Measurements from ENCODE around the gene ASL. TPM values are rescaled to one million over a fixed set of nuclear protein-coding genes. Genes with fewer than 3 reads are reported as not detected.

The ASL gene
- total and polyA plus RNA-seq, 4 donors = 60.3 to 272 (median 252) TPM

DNA sequence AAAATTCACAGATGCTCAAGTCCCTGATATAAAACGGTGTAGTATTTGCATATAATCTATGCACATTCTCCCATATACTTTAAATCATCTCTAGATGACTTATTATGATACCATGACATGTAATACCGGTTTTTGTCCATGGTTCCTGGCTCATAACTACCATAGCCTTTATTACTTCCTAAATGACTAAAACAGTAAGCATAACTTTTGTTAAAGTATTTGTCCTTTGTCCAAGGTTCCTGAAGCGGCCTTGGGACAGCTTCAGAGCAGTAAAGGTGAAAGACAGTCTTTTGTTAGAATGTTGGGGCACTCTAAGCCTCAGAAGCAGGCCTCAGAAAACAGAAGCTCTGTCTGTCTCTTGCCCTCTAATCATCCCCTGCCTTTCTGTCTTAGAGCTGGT is 43.0 kb downstream of the ASL start:
- Histone ChIP-seq H3K9me3 (ENCODE audit: control insufficient read depth in 4 of 4, low read length in 3 of 4) (no peaks in the 10 kb centered on the region), H3K27ac (ENCODE audit: low read depth in 1 of 2, low read length in 2 of 2) (peak overlapping the region; percentile 17 to 36), H3K36me3 (ENCODE audit: control insufficient read depth in 4 of 4, insufficient read depth in 3 of 4, low read depth in 1 of 4, low read length in 3 of 4) (peaks cover 0 to 2% (median 2%) of the 10 kb centered on the region in 4 donors), H3K4me1 (ENCODE audit: control insufficient read depth in 4 of 4, insufficient read depth in 4 of 4, low read length in 3 of 4) (peaks cover 7 to 28% (median 18%) of the 10 kb centered on the region in 4 donors), H3K4me3 (ENCODE audit: low read depth in 1 of 3, low read length in 3 of 3) (no peak overlapping the region), H3K9ac (ENCODE audit: low read depth in 1 of 2, low read length in 2 of 2) (no peak overlapping the region), H3K27me3 (ENCODE audit: control insufficient read depth in 4 of 4, insufficient read depth in 4 of 4, low read length in 3 of 4) (no peaks in the 10 kb centered on the region)
- 74% methylated on average over 3 of the region's 3 CpGs for WGBS
- TF ChIP-seq, protein P1, sequence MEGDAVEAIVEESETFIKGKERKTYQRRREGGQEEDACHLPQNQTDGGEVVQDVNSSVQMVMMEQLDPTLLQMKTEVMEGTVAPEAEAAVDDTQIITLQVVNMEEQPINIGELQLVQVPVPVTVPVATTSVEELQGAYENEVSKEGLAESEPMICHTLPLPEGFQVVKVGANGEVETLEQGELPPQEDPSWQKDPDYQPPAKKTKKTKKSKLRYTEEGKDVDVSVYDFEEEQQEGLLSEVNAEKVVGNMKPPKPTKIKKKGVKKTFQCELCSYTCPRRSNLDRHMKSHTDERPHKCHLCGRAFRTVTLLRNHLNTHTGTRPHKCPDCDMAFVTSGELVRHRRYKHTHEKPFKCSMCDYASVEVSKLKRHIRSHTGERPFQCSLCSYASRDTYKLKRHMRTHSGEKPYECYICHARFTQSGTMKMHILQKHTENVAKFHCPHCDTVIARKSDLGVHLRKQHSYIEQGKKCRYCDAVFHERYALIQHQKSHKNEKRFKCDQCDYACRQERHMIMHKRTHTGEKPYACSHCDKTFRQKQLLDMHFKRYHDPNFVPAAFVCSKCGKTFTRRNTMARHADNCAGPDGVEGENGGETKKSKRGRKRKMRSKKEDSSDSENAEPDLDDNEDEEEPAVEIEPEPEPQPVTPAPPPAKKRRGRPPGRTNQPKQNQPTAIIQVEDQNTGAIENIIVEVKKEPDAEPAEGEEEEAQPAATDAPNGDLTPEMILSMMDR (IDR thresholded peaks at IDR 0.05; ENCODE audit: low read depth, low read length, missing input control) = no peak
- TF ChIP-seq RAD21 (IDR thresholded peaks at IDR 0.05) = no peak
- TF ChIP-seq FOXA2 (IDR thresholded peaks at IDR 0.05) = no peak
- TF ChIP-seq, protein P2, sequence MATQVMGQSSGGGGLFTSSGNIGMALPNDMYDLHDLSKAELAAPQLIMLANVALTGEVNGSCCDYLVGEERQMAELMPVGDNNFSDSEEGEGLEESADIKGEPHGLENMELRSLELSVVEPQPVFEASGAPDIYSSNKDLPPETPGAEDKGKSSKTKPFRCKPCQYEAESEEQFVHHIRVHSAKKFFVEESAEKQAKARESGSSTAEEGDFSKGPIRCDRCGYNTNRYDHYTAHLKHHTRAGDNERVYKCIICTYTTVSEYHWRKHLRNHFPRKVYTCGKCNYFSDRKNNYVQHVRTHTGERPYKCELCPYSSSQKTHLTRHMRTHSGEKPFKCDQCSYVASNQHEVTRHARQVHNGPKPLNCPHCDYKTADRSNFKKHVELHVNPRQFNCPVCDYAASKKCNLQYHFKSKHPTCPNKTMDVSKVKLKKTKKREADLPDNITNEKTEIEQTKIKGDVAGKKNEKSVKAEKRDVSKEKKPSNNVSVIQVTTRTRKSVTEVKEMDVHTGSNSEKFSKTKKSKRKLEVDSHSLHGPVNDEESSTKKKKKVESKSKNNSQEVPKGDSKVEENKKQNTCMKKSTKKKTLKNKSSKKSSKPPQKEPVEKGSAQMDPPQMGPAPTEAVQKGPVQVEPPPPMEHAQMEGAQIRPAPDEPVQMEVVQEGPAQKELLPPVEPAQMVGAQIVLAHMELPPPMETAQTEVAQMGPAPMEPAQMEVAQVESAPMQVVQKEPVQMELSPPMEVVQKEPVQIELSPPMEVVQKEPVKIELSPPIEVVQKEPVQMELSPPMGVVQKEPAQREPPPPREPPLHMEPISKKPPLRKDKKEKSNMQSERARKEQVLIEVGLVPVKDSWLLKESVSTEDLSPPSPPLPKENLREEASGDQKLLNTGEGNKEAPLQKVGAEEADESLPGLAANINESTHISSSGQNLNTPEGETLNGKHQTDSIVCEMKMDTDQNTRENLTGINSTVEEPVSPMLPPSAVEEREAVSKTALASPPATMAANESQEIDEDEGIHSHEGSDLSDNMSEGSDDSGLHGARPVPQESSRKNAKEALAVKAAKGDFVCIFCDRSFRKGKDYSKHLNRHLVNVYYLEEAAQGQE (IDR thresholded peaks at IDR 0.05) = no peak
- TF ChIP-seq SP1 (IDR thresholded peaks at IDR 0.05) = no peak
- TF ChIP-seq YY1 (IDR thresholded peaks at IDR 0.05) = no peak
- TF ChIP-seq TAF1 (conservative IDR thresholded peaks at IDR 0.05) = no peak
- no peak for TF ChIP-seq FOXA1 (IDR thresholded peaks at IDR 0.05)
- no peak for TF ChIP-seq HNF4G (IDR thresholded peaks at IDR 0.05)
- TF ChIP-seq, protein P3, sequence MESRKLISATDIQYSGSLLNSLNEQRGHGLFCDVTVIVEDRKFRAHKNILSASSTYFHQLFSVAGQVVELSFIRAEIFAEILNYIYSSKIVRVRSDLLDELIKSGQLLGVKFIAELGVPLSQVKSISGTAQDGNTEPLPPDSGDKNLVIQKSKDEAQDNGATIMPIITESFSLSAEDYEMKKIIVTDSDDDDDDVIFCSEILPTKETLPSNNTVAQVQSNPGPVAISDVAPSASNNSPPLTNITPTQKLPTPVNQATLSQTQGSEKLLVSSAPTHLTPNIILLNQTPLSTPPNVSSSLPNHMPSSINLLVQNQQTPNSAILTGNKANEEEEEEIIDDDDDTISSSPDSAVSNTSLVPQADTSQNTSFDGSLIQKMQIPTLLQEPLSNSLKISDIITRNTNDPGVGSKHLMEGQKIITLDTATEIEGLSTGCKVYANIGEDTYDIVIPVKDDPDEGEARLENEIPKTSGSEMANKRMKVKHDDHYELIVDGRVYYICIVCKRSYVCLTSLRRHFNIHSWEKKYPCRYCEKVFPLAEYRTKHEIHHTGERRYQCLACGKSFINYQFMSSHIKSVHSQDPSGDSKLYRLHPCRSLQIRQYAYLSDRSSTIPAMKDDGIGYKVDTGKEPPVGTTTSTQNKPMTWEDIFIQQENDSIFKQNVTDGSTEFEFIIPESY (IDR thresholded peaks at IDR 0.05) = no peak
- no peak for TF ChIP-seq RXRA (IDR thresholded peaks at IDR 0.05)
- TF ChIP-seq, protein P4, sequence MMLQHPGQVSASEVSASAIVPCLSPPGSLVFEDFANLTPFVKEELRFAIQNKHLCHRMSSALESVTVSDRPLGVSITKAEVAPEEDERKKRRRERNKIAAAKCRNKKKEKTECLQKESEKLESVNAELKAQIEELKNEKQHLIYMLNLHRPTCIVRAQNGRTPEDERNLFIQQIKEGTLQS (IDR thresholded peaks at IDR 0.05) = no peak
- no peak for TF ChIP-seq HNF4A (conservative IDR thresholded peaks at IDR 0.05)
- TF ChIP-seq NR2F2 (IDR thresholded peaks at IDR 0.05) = no peak
- no peak for TF ChIP-seq EGR1 (IDR thresholded peaks at IDR 0.05; ENCODE audit: low read depth in 2 of 2)
- DNase-seq (ENCODE audit: low spot score) = no peak

DNA sequence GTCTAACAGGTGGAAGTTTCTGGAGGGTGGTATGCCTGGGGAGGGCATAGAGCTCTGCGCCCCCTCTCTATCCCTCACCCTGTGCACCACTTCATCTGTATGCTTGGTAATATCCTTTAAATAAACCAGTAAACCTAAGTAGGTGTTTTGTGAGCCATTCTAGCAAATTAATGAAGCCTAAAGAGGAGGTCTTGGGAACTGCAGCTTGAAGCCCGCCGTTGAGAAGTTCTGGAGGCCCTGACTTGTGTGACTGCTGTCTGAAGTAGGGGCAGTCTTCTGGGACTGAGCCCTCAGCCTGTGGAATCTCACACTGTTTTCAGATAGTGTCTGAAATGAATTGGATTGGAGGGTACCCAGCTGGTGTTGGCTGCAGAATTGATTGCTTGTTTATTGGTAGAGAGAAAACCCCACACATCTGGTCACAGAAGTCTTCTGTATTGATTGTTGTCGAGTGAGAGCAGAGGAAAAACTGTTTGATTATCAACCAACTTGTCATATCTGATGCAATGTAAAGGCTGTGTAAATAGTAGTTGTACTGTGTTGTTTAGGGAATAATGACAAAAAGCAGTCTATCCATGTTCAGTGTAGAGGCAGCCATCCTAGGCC is 43.7 kb downstream of the ASL start:
- Histone ChIP-seq H3K9ac (ENCODE audit: low read depth in 1 of 2, low read length in 2 of 2) (no peak overlapping the region), H3K9me3 (ENCODE audit: control insufficient read depth in 4 of 4, low read length in 3 of 4) (no peaks in the 10 kb centered on the region), H3K27me3 (ENCODE audit: control insufficient read depth in 4 of 4, insufficient read depth in 4 of 4, low read length in 3 of 4) (no peaks in the 10 kb centered on the region), H3K36me3 (ENCODE audit: control insufficient read depth in 4 of 4, insufficient read depth in 3 of 4, low read depth in 1 of 4, low read length in 3 of 4) (peaks cover 0 to 2% (median 2%) of the 10 kb centered on the region in 4 donors), H3K4me3 (ENCODE audit: low read depth in 1 of 3, low read length in 3 of 3) (no peak overlapping the region), H3K27ac (ENCODE audit: low read depth in 1 of 2, low read length in 2 of 2) (peak overlapping the region; percentile 17 to 36), H3K4me1 (ENCODE audit: control insufficient read depth in 4 of 4, insufficient read depth in 4 of 4, low read length in 3 of 4) (peaks cover 7 to 29% (median 20%) of the 10 kb centered on the region in 4 donors)
- TF ChIP-seq FOXA1 (IDR thresholded peaks at IDR 0.05) = no peak
- TF ChIP-seq RXRA (IDR thresholded peaks at IDR 0.05) = no peak
- no peak for TF ChIP-seq SP1 (IDR thresholded peaks at IDR 0.05)
- TF ChIP-seq, protein P3 (IDR thresholded peaks at IDR 0.05) = no peak
- TF ChIP-seq FOXA2 (IDR thresholded peaks at IDR 0.05) = no peak
- TF ChIP-seq, protein P1 (IDR thresholded peaks at IDR 0.05; ENCODE audit: low read depth, low read length, missing input control) = no peak
- TF ChIP-seq NR2F2 (IDR thresholded peaks at IDR 0.05) = no peak
- no peak for TF ChIP-seq YY1 (IDR thresholded peaks at IDR 0.05)
- no peak for TF ChIP-seq EGR1 (IDR thresholded peaks at IDR 0.05; ENCODE audit: low read depth in 2 of 2)
- DNase-seq (ENCODE audit: low spot score) = no peak
- WGBS = 75% methylated on average over 4 of the region's 4 CpGs
